Transverse colon (tissue), 4 donors: ENCODE data around the gene TBC1D2B. TPM values are rescaled to one million over a fixed set of nuclear protein-coding genes. Genes with fewer than 3 reads are reported as not detected.

Source experiments
- DNase-seq: peaks from one replicate; pipeline ENCODE4 v3.0.0-alpha.2; 2019
- H3K27ac ChIP-seq, 4 donors: fragments of 200-600 bp; sonication (generic); 2 replicates each; pipeline ENCODE4 v1.5.1; 2016 to 2018; ENCODE audit warnings: inconsistent platforms in 4 of 4
- H3K27me3 ChIP-seq: fragments of 200-600 bp; sonication (generic); 2 replicates; pipeline ENCODE4 v1.5.1; 2017; ENCODE audit warnings: inconsistent platforms
- H3K36me3 ChIP-seq, 4 donors: fragments of 200-600 bp; sonication (generic); 2 replicates each; pipeline ENCODE4 v1.5.1; 2017 to 2019; ENCODE audit warnings: inconsistent platforms in 4 of 4
- H3K4me1 ChIP-seq, 4 donors: fragments of 200-600 bp; sonication (generic); 2 replicates each; pipeline ENCODE4 v1.5.1; 2017 to 2020; ENCODE audit warnings: inconsistent platforms in 4 of 4
- H3K4me3 ChIP-seq, 4 donors: fragments of 200-600 bp; sonication (generic); 1 replicate in 1 of 4; 2 replicates in 3 of 4; pipeline versions ENCODE4 v1.5.1 to v1.6.1; 2017 to 2019; ENCODE audit warnings: inconsistent platforms in 4 of 4
- H3K9me3 ChIP-seq, 2 donors: fragments of 200-600 bp; sonication (generic); 2 replicates each; pipeline ENCODE4 v1.5.1; 2017 to 2019; ENCODE audit warnings: inconsistent platforms in 2 of 2
- CTCF ChIP-seq, 5 experiments: fragments of 200-600 bp in 3 of 5; fragments of 450-650 bp in 2 of 5; sonication (generic) in 3 of 5; IDR thresholded peaks; 1 replicate in 2 of 5; 2 replicates in 3 of 5; pipeline ENCODE4 v1.5.1; 2016 to 2017; ENCODE audit warnings: antibody characterized with exemption in 5 of 5, inconsistent platforms in 3 of 5, mild to moderate bottlenecking in 2 of 5, moderate library complexity in 1 of 5
- EP300 ChIP-seq: sonication (generic); formaldehyde crosslinking; IDR thresholded peaks from one replicate; pipeline ENCODE4 v1.6.1; 2017; ENCODE audit warnings: antibody characterized with exemption, low read depth
- POLR2A ChIP-seq: fragments of 450-650 bp; IDR thresholded peaks from one replicate; pipeline ENCODE4 v1.6.1; 2016; ENCODE audit warnings: antibody characterized with exemption, mild to moderate bottlenecking, moderate library complexity
- POLR2AphosphoS5 ChIP-seq, 3 donors: sonication (generic); formaldehyde crosslinking; IDR thresholded peaks; one replicate each; pipeline ENCODE4 v1.6.1; 2016; ENCODE audit warnings: antibody characterized with exemption in 3 of 3
- WGBS, 2 donors: methylation state at CpG; one replicate each; pipeline ENCODE4 v1.1.5; 2018; ENCODE audit warnings: low coverage in 1 of 2; 5-methylcytosine and 5-hydroxymethylcytosine counted together
- in situ Hi-C, 4 donors: fragments of 200-750 bp; cut with MboI; loops; one replicate each; pipeline versions ENCODE4 v1.15.0 to v1.15.1; 2017; ENCODE audit warnings: low sequenced_read_pairs in 3 of 4, low pct_ligation_motif_present in 1 of 4, low pct_unique_long_range_greater_than_20kb in 1 of 4
- intact Hi-C: fragments of 100-400 bp; cut with DNase I; formaldehyde crosslinking; loops from one replicate; pipeline ENCODE4 v1.15.1; 2023; ENCODE audit warnings: low total_unique reads
- total RNA-seq, 4 donors: library from RNA; depleted of rRNA; stranded (reverse); fragments of >200 nt; gene quantifications; one replicate each; pipeline ENCODE4 v1.1.0, GENCODE V29; 2016

Gene TBC1D2B
- total RNA-seq, 4 donors from 2014 or later = 40.4 to 62.6 (median 53.8) TPM

DNA sequence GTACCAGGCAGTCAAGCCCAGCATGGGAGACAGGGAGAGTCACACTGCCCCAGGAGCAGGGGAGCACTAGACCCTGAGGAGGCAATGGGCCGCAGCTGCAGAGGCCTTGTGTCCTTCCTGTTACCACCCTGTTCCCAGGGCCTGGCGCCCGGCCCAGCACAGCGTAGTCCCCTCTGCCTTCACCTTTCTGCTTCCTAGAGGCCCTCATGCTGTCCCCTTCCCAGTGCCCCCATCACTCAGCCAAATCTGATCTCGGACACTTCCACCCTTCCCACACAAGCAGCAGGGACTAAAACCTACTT is 6.9 kb upstream of the TBC1D2B start:
- TF ChIP-seq POLR2AphosphoS5 (IDR thresholded peaks at IDR 0.05) = no peak
- no peak for TF ChIP-seq EP300
- TF ChIP-seq POLR2A = no peak
- TF ChIP-seq CTCF (IDR thresholded peaks at IDR 0.05) = no peak
- in situ Hi-C loops (no loop called here), intact Hi-C loops (no loop called here)
- H3K9me3 ChIP-seq = no peaks in the 10 kb centered on the region
- H3K27me3 ChIP-seq = no peaks in the 10 kb centered on the region
- peak overlapping the region; percentile 54 to 67 (median 60) for H3K27ac ChIP-seq
- H3K4me3 ChIP-seq = no peak overlapping the region
- peaks cover 9 to 53% (median 42%) of the 10 kb centered on the region in 4 donors for H3K4me1 ChIP-seq
- no peaks in the 10 kb centered on the region for H3K36me3 ChIP-seq
- peak; percentile 58 for DNase-seq
- WGBS, 2 donors = 55% methylated on average over 5 of the region's 5 CpGs; no CpG with 5 or more reads in 1 of the 2 donors

- peak; percentile 63 for DNase-seq
- H3K36me3 ChIP-seq = no peaks in the 10 kb centered on the region
- H3K27me3 ChIP-seq = no peaks in the 10 kb centered on the region
- intact Hi-C loops = no loop called here
- 82% methylated on average over 6 of the region's 6 CpGs; no CpG with 5 or more reads in 1 of the 2 donors for WGBS, 2 donors
- H3K4me1 ChIP-seq = peaks cover 9 to 48% (median 39%) of the 10 kb centered on the region in 4 donors
- no peak overlapping the region for H3K4me3 ChIP-seq
- in situ Hi-C loops = no loop called here
- TF ChIP-seq POLR2AphosphoS5 (IDR thresholded peaks at IDR 0.05) = no peak
- no peak for TF ChIP-seq EP300
- TF ChIP-seq CTCF (IDR thresholded peaks at IDR 0.05) = no peak
- TF ChIP-seq POLR2A = no peak
- H3K9me3 ChIP-seq = no peaks in the 10 kb centered on the region
- peak overlapping the region; percentile 54 to 67 (median 60) for H3K27ac ChIP-seq
Measured at GRCh38 chr15:78083687-78084448, 6.4 kb upstream of the TBC1D2B start.

DNA sequence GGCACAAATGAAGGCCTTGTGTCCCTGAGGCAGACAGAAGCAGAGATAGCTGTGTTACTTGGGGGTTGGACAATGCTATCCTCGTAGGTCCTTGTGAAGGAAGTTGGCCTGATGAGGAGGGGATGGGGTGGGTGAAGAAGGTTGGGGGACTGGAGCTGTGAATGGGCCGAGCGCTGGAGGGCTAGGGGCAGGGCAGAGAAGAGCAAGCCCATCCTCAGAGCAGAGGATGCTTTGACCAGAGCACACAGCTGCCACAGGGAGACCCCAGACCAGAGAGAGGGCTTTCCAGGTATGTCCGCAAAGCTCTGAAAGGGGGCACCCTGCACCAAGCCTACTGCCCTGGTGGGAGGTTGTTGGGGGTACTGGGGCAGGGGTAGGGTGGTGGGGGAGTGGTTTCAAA is 5.7 kb upstream of the TBC1D2B start:
- in situ Hi-C loops = no loop called here
- 87 to 100% methylated on average over 2 to 4 of the region's 4 CpGs for WGBS, 2 donors
- Histone ChIP-seq H3K27me3 (no peaks in the 10 kb centered on the region), H3K4me1 (peaks cover 9 to 43% (median 34%) of the 10 kb centered on the region in 4 donors), H3K36me3 (no peaks in the 10 kb centered on the region), H3K4me3 (no peak overlapping the region), H3K27ac (peak overlapping the region; percentile 47 to 67 (median 50)), H3K9me3 (no peaks in the 10 kb centered on the region)
- intact Hi-C loops = no loop called here
- peak; percentile 6 for DNase-seq
- TF ChIP-seq POLR2A (no peak), POLR2AphosphoS5 (IDR thresholded peaks at IDR 0.05) (no peak), CTCF (IDR thresholded peaks at IDR 0.05) (no peak), EP300 (no peak)

GRCh38 chr15:78082743-78083110 is 5.2 kb upstream of the TBC1D2B start:
- peaks cover 12 to 43% (median 30%) of the 10 kb centered on the region in 4 donors for H3K4me1 ChIP-seq
- H3K4me3 ChIP-seq = no peak overlapping the region
- no peaks in the 10 kb centered on the region for H3K27me3 ChIP-seq
- intact Hi-C loops (no loop called here), in situ Hi-C loops (no loop called here)
- TF ChIP-seq POLR2AphosphoS5 (IDR thresholded peaks at IDR 0.05) = no peak
- no peak for TF ChIP-seq POLR2A
- no peak for TF ChIP-seq CTCF (IDR thresholded peaks at IDR 0.05)
- no peak for TF ChIP-seq EP300
- H3K36me3 ChIP-seq = no peaks in the 10 kb centered on the region
- no peaks in the 10 kb centered on the region for H3K9me3 ChIP-seq
- 71% methylated on average over 1 of the region's 1 CpG; no CpG with 5 or more reads in 1 of the 2 donors for WGBS, 2 donors
- peak overlapping the region; percentile 47 to 67 (median 50) for H3K27ac ChIP-seq
- DNase-seq = no peak
